Measurements from ENCODE around the gene TAF11L6.

DNA sequence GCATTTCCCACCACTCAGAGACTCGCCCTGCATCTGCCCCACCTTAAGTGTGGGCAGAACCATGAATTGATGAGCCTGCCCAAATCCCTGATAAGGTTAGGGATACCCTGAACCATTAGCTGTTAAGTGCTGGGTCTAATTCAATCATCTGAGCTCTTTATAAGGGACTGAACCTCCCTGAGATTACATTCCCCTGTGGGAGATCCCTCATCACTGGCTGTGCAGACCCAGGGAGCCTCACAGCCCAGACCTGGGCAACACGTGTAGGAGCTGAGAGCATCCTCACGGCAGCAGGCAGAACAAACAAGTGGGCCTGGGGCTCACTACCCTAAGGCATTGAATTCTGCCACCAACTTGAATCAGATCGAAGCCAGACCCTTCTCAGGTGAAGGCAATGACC is 31.0 kb upstream of the TAF11L6 start:
- TF ChIP-seq CTCF (IDR thresholded peaks at IDR 0.05; ENCODE audit: low read depth, low read length) (no peak), EZH2phosphoT487 (IDR thresholded peaks at IDR 0.05; ENCODE audit: low read depth) (no peak)
